ENCODE results near the gene HCRTR1.

DNA sequence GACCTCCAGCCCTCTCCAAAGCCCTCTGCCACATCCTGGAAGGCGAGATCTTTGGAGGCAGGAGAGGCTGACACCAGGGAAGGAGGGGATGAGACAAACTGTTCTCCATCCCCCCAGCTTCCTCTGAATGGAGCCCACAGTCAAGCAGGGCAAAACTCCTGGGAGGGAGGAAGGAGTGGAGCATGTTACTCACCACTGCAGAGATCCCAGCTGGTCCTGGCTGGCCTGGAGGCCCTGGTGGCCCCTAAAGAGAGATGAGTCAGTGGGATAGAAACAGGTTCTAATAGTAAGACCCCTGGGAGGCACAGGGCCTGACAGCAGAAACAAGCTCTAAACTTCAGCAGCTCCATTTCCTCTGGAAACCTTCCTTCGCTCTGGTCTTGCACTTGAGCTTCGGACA, 41.2 kb downstream of the HCRTR1 start:
- no peak for TF ChIP-seq POLR2A (IDR thresholded peaks at IDR 0.05)
- no peak for TF ChIP-seq EP300 (IDR thresholded peaks at IDR 0.05)
- no peak for TF ChIP-seq CTCF (IDR thresholded peaks at IDR 0.05)

Data from sigmoid colon (tissue), 4 donors.